ENCODE data around the gene ADCY1.
"Not testable (repeated sequence)": the region's sequence is repeated elsewhere in the genome, so short reads cannot be mapped to it uniquely, and the experiment has no call there.

DNA sequence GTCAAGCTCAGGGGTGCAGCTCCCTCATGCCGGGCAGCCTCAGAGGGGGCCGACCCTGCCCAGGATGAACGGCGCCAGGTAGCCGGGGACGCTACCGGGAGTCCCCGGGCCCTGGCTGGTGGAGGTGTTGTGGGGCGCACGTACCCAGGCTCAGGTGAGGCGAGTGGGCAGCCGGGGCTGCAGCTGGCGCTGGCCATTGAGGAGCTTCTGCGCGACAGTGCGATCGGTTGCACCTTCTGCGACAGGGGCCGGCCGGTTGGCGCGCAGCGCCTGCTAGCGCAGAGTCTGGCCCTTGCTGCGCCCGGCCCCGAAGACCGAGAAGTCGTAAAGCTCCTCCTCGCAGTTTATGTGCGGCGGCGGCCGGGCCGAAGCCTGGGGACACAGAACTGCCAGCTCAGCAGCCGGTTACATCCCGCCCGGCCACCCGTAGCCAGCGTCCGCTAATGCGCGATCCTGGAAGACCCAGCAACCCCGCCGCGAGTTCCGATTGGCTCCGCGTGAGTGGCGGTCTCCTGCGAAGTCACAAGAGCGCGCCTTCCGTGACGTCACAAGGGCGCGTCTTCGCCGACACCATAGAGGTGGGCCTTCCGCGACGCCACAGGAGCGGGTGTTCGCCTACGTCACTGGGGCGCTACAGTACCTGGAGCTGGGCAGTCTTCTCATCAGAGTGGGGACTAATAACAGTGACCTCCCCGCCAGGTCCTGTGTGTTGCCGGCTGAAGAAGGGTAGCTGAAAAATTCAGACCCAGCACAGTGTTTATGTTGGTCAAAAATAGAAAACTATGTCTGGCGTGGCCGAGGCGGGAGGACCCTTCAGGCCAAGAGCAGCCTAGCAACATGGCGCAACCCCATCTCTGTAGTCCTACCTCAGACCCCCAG lies 194.6 kb downstream of the ADCY1 start:
- TF ChIP-seq, protein P1, sequence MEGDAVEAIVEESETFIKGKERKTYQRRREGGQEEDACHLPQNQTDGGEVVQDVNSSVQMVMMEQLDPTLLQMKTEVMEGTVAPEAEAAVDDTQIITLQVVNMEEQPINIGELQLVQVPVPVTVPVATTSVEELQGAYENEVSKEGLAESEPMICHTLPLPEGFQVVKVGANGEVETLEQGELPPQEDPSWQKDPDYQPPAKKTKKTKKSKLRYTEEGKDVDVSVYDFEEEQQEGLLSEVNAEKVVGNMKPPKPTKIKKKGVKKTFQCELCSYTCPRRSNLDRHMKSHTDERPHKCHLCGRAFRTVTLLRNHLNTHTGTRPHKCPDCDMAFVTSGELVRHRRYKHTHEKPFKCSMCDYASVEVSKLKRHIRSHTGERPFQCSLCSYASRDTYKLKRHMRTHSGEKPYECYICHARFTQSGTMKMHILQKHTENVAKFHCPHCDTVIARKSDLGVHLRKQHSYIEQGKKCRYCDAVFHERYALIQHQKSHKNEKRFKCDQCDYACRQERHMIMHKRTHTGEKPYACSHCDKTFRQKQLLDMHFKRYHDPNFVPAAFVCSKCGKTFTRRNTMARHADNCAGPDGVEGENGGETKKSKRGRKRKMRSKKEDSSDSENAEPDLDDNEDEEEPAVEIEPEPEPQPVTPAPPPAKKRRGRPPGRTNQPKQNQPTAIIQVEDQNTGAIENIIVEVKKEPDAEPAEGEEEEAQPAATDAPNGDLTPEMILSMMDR (optimal IDR thresholded peaks at IDR 0.05 in 1 of 3, IDR thresholded peaks at IDR 0.05 in 1 of 3, conservative IDR thresholded peaks at IDR 0.05 in 1 of 3; ENCODE audit: extremely low read depth in 1 of 3, insufficient read depth in 2 of 3, low read length in 3 of 3): peak in 1 of 3 experiments; percentile 16
- not testable (repeated sequence) for TF ChIP-seq EZH2 (IDR thresholded peaks at IDR 0.05; ENCODE audit: low read length)
